OCI-LY3 (cell line): ENCODE results near the gene RNF181.

Experiments
- EZH2phosphoT487 ChIP-seq: fragments of 200-600 bp; shearing (Covaris generic); IDR thresholded peaks from 2 replicates; pipeline ENCODE4 v1.6.1; 2018; ENCODE audit warnings: antibody characterized with exemption, mixed run types, low read depth
- TF ChIP-seq, protein P1 (sequence below): fragments of 200-600, 300-600 bp; sonication (generic); IDR thresholded peaks from 2 replicates; pipeline ENCODE4 v1.5.1; 2014; ENCODE audit warnings: antibody characterized with exemption, low read length, low read depth

DNA sequence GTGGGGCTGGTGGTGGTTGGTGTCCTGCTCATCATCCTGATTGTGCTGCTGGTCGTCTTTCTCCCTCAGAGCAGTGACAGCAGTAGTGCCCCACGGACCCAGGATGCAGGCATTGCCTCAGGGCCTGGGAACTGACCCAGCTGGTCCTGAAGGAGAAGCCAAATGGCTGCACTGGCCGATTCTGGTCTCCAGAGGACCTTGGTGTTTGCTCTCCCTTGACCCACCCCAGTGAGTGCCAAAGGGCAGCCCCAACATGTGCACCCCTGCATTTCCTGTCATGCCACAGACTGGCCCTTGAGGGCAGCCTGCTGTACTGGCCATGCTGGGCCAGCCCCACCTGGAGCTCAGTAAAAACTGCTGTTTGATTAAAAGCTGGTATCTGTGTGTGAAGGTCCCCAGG lies 2.5 kb upstream of the RNF181 start:
- TF ChIP-seq, protein P1, sequence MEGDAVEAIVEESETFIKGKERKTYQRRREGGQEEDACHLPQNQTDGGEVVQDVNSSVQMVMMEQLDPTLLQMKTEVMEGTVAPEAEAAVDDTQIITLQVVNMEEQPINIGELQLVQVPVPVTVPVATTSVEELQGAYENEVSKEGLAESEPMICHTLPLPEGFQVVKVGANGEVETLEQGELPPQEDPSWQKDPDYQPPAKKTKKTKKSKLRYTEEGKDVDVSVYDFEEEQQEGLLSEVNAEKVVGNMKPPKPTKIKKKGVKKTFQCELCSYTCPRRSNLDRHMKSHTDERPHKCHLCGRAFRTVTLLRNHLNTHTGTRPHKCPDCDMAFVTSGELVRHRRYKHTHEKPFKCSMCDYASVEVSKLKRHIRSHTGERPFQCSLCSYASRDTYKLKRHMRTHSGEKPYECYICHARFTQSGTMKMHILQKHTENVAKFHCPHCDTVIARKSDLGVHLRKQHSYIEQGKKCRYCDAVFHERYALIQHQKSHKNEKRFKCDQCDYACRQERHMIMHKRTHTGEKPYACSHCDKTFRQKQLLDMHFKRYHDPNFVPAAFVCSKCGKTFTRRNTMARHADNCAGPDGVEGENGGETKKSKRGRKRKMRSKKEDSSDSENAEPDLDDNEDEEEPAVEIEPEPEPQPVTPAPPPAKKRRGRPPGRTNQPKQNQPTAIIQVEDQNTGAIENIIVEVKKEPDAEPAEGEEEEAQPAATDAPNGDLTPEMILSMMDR, result no peak
- TF ChIP-seq EZH2phosphoT487, result no peak
